ENCODE results near the gene EID3. TPM values are rescaled to one million over a fixed set of nuclear protein-coding genes. Genes with fewer than 3 reads are reported as not detected.

Gene EID3
- total RNA-seq, 6 experiments from 2014 or later: 2.2 to 4.4 (median 4.1) TPM

DNA sequence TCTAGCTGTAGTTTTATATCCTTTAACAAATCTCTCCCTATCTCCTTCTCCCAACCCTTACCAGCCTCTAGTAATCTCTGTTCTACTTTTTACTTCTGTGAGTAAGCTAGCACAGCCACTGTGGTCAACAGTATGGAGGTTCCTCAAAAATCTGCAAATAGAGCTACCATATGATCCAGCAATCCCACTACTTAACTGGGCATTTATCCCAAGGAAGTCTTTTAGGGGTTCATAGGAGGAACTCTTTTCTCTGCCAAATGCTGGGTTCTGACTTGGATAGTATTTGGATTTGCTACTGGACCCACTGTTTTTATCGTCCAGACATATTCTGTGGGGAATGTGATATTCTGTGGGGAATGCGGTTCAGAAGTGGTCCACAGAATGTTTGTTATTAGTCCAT lies 41.1 kb downstream of the EID3 start:
- peak overlapping the region; percentile 52 for H3K27ac Mint-ChIP-seq
- peaks cover 69% of the 10 kb centered on the region for H3K36me3 Mint-ChIP-seq (ENCODE audit: low read depth)
- DNase-seq: no peak
- H3K27me3 Mint-ChIP-seq (ENCODE audit: insufficient read depth): peaks cover 67% of the 10 kb centered on the region
- H3K9me3 Mint-ChIP-seq: peaks cover 14% of the 10 kb centered on the region
- TF ChIP-seq, protein P1, sequence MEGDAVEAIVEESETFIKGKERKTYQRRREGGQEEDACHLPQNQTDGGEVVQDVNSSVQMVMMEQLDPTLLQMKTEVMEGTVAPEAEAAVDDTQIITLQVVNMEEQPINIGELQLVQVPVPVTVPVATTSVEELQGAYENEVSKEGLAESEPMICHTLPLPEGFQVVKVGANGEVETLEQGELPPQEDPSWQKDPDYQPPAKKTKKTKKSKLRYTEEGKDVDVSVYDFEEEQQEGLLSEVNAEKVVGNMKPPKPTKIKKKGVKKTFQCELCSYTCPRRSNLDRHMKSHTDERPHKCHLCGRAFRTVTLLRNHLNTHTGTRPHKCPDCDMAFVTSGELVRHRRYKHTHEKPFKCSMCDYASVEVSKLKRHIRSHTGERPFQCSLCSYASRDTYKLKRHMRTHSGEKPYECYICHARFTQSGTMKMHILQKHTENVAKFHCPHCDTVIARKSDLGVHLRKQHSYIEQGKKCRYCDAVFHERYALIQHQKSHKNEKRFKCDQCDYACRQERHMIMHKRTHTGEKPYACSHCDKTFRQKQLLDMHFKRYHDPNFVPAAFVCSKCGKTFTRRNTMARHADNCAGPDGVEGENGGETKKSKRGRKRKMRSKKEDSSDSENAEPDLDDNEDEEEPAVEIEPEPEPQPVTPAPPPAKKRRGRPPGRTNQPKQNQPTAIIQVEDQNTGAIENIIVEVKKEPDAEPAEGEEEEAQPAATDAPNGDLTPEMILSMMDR (IDR thresholded peaks at IDR 0.05): no peak
- H3K4me1 Mint-ChIP-seq (ENCODE audit: low read depth): peaks cover 71% of the 10 kb centered on the region
- H3K4me3 Mint-ChIP-seq: peak overlapping the region; percentile 3; the same call in 1 of the 2 replicates

GRCh38 chr12:104345234-104346066 lies 41.9 kb downstream of the EID3 start:
- H3K4me1 Mint-ChIP-seq (ENCODE audit: low read depth): peaks cover 67% of the 10 kb centered on the region
- peaks cover 13% of the 10 kb centered on the region for H3K9me3 Mint-ChIP-seq
- H3K4me3 Mint-ChIP-seq: no peak overlapping the region; the same call in 1 of the 2 replicates
- peaks cover 60% of the 10 kb centered on the region for H3K27me3 Mint-ChIP-seq (ENCODE audit: insufficient read depth)
- DNase-seq: no peak
- peak overlapping the region; percentile 52 for H3K27ac Mint-ChIP-seq
- TF ChIP-seq, protein P1 (IDR thresholded peaks at IDR 0.05): no peak; the same call in 1 of the 2 replicates
- peaks cover 64% of the 10 kb centered on the region for H3K36me3 Mint-ChIP-seq (ENCODE audit: low read depth)

- Mint-ChIP-seq H3K36me3 (ENCODE audit: low read depth) (peaks cover 61% of the 10 kb centered on the region), H3K4me3 (0 out of 2 replicates have a peak overlapping the region, but pooled peaks have one; percentile 24), H3K4me1 (ENCODE audit: low read depth) (peaks cover 67% of the 10 kb centered on the region), H3K9me3 (peaks cover 4% of the 10 kb centered on the region), H3K27me3 (ENCODE audit: insufficient read depth) (peaks cover 57% of the 10 kb centered on the region), H3K27ac (peak overlapping the region; percentile 77)
- DNase-seq: no peak
- TF ChIP-seq, protein P1 (IDR thresholded peaks at IDR 0.05): no peak
These were observed 44.0 kb downstream of the EID3 start for GRCh38 chr12:104347374-104348075.

DNA sequence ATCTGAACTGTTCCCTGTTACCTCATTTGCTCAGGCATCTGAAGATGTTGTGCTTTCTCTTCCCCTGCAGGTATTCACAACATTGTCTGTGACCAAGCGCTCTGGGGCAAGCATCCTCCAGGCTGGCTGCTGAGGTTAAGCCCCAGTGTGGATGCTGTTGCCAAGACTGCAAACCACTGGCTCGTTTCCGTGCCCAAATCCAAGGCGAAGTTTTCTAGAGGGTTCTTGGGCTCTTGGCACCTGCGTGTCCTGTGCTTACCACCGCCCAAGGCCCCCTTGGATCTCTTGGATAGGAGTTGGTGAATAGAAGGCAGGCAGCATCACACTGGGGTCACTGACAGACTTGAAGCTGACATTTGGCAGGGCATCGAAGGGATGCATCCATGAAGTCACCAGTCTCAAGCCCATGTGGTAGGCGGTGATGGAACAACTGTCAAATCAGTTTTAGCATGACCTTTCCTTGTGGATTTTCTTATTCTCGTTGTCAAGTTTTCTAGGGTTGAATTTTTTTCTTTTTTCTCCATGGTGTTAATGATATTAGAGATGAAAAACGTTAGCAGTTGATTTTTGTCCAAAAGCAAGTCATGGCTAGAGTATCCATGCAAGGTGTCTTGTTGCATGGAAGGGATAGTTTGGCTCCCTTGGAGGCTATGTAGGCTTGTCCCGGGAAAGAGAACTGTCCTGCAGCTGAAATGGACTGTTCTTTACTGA lies 44.9 kb downstream of the EID3 start:
- peak overlapping the region; percentile 77 for H3K27ac Mint-ChIP-seq
- TF ChIP-seq, protein P1 (IDR thresholded peaks at IDR 0.05): no peak
- peak overlapping the region; percentile 34; the same call in 1 of the 2 replicates for H3K4me3 Mint-ChIP-seq
- H3K36me3 Mint-ChIP-seq (ENCODE audit: low read depth): peaks cover 62% of the 10 kb centered on the region
- peaks cover 70% of the 10 kb centered on the region for H3K4me1 Mint-ChIP-seq (ENCODE audit: low read depth)
- DNase-seq: no peak
- no peaks in the 10 kb centered on the region; the same call in 1 of the 2 replicates for H3K9me3 Mint-ChIP-seq
- peaks cover 52% of the 10 kb centered on the region for H3K27me3 Mint-ChIP-seq (ENCODE audit: insufficient read depth)

- Mint-ChIP-seq H3K27me3 (ENCODE audit: insufficient read depth) (peaks cover 51% of the 10 kb centered on the region), H3K36me3 (ENCODE audit: low read depth) (peaks cover 66% of the 10 kb centered on the region), H3K4me3 (peak overlapping the region; percentile 34; the same call in 1 of the 2 replicates), H3K4me1 (ENCODE audit: low read depth) (peaks cover 72% of the 10 kb centered on the region), H3K9me3 (no peaks in the 10 kb centered on the region; the same call in 1 of the 2 replicates), H3K27ac (peak overlapping the region; percentile 77; the same call in 1 of the 2 replicates)
- DNase-seq: no peak
- TF ChIP-seq, protein P1 (IDR thresholded peaks at IDR 0.05): no peak
These were observed 45.5 kb downstream of the EID3 start for GRCh38 chr12:104348994-104349494.
